HepG2 (cell line): ENCODE data around the gene BMP8B. TPM values are rescaled to one million over a fixed set of nuclear protein-coding genes. Genes with fewer than 3 reads are reported as not detected.

Experiments
- ATAC-seq: fragments of 200-7000 bp; cut with Tn5 transposase; 3 replicates; pipeline ENCODE4 v1.9.1; 2020; ENCODE audit warnings: mild to moderate bottlenecking, moderate library complexity
- BruUV-seq: library from RNA; stranded (reverse); fragments of 400-500 nt; replicated peaks from 2 replicates; lab custom pipeline; 2021; lab: Mats Ljungman, UMichigan
- CTCF ChIA-PET: fragments of 300-600 bp; formaldehyde crosslinking; extraction: SDS; loops from one replicate; lab custom pipeline; 2021; ENCODE audit warnings: low total read pairs, inconsistent platforms, low intra/inter-chr PET ratio; lab: Yijun Ruan, JAX
- POLR2A ChIA-PET: fragments of 350-600 bp; sonication (Branson Sonifier 250); formaldehyde crosslinking; loops from one replicate; lab custom pipeline; 2020; ENCODE audit warnings: antibody characterized with exemption, inconsistent platforms; lab: Yijun Ruan, JAX
- DNase-seq: peaks from one replicate; pipeline ENCODE4 v3.0.0-alpha.2; 2015; ENCODE audit warnings: low spot score
- FAIRE-seq: peaks from 3 replicates; lab custom pipeline; 2011; peaks lifted over from hg19 to GRCh38; lab: Jason Lieb, UNC
- H2AFZ ChIP-seq: one replicate; pipeline ENCODE4 v1.6.1; 2011; ENCODE audit warnings: low read length, inconsistent platforms
- H3K27ac ChIP-seq: fragments of 300-600 bp; 3 replicates; pipeline ENCODE4 v1.8.0; 2011; ENCODE audit warnings: mixed run types, mild to moderate bottlenecking, mixed read lengths, low read length, inconsistent platforms; ENCODE audit not compliant: insufficient read depth; ENCODE audit errors: extremely low read length
- H3K27me3 ChIP-seq, 2 experiments: fragments of 200-600 bp in 1 of 2; 2 replicates in 1 of 2; 3 replicates in 1 of 2; pipeline versions ENCODE4 v1.6.0 to v1.8.0; 2011; ENCODE audit warnings: low read length in 2 of 2, mild to moderate bottlenecking in 2 of 2, moderate library complexity in 2 of 2, inconsistent platforms in 1 of 2; ENCODE audit not compliant: insufficient read depth in 2 of 2, control insufficient read depth in 1 of 2
- H3K36me3 ChIP-seq, 2 experiments: fragments of 200-600 bp in 1 of 2; replicated peaks in 1 of 2; 2 replicates in 1 of 2; 3 replicates in 1 of 2; pipeline versions ENCODE4 v1.5.1 to v1.8.0; 2011; ENCODE audit warnings: low read length in 2 of 2, inconsistent platforms in 1 of 2; ENCODE audit not compliant: insufficient read depth in 2 of 2, control insufficient read depth in 1 of 2
- H3K4me1 ChIP-seq: 2 replicates; pipeline ENCODE4 v1.5.1; 2012; ENCODE audit warnings: low read length, inconsistent platforms; ENCODE audit not compliant: insufficient read depth
- H3K4me2 ChIP-seq: 2 replicates; pipeline ENCODE4 v1.6.0; 2011; ENCODE audit warnings: low read depth, low read length, inconsistent platforms
- H3K4me3 ChIP-seq, 3 experiments: fragments of 200-600 bp in 1 of 3; sonication (generic), shearing (Covaris generic) in 1 of 3; replicated peaks in 1 of 3; 2 replicates each; pipeline ENCODE4 v1.5.1; 2011 to 2016; ENCODE audit warnings: low read length in 3 of 3, inconsistent platforms in 2 of 3, low read depth in 2 of 3, mild to moderate bottlenecking in 2 of 3, control low read depth in 1 of 3, mixed read lengths in 1 of 3; ENCODE audit not compliant: insufficient read depth in 1 of 3
- H3K79me2 ChIP-seq: one replicate; pipeline ENCODE4 v1.6.1; 2011; ENCODE audit warnings: low read length, inconsistent platforms; ENCODE audit not compliant: insufficient read depth
- H3K9ac ChIP-seq: 2 replicates; pipeline ENCODE4 v1.6.0; 2011; ENCODE audit warnings: mild to moderate bottlenecking, low read depth, low read length, inconsistent platforms; ENCODE audit not compliant: insufficient read depth
- H3K9me3 ChIP-seq: 2 replicates; pipeline ENCODE4 v1.5.1; 2012; ENCODE audit warnings: mild to moderate bottlenecking, low read length
- H4K20me1 ChIP-seq: 2 replicates; pipeline ENCODE4 v1.6.0; 2011; ENCODE audit warnings: inconsistent platforms, mild to moderate bottlenecking, low read length, moderate library complexity; ENCODE audit not compliant: insufficient read depth
- FOXJ3 ChIP-seq: sonication (generic); formaldehyde crosslinking; IDR thresholded peaks from 2 replicates; pipeline ENCODE4 v1.4.0; 2020; ENCODE audit warnings: missing genetic modification reagents, mild to moderate bottlenecking, borderline replicate concordance
- IKZF4 ChIP-seq: sonication (generic); formaldehyde crosslinking; IDR thresholded peaks from 2 replicates; pipeline ENCODE4 v1.5.1; 2020; ENCODE audit warnings: borderline replicate concordance, mild to moderate bottlenecking, low read depth, missing genetic modification reagents; ENCODE audit errors: not compliant biosample characterization
- NFIC ChIP-seq: IDR thresholded peaks from 2 replicates; pipeline ENCODE4 v1.6.1; 2012; ENCODE audit warnings: mild to moderate bottlenecking, low read length, inconsistent platforms
- NR2C2 ChIP-seq: sonication (generic); formaldehyde crosslinking; IDR thresholded peaks from 2 replicates; pipeline ENCODE4 v1.4.0; 2020; ENCODE audit warnings: missing genetic modification reagents, mild to moderate bottlenecking, moderate library complexity, borderline replicate concordance
- TEF ChIP-seq: sonication (generic); formaldehyde crosslinking; IDR thresholded peaks from 2 replicates; pipeline ENCODE4 v1.5.0; 2020; ENCODE audit warnings: missing genetic modification reagents
- TOPORS ChIP-seq: sonication (generic); formaldehyde crosslinking; IDR thresholded peaks from 2 replicates; pipeline ENCODE4 v1.8.0; 2023; ENCODE audit warnings: mild to moderate bottlenecking, missing genetic modification reagents
- TRAFD1 ChIP-seq: sonication (generic); formaldehyde crosslinking; IDR thresholded peaks from 2 replicates; pipeline ENCODE4 v1.5.1; 2020; ENCODE audit warnings: missing genetic modification reagents, mild to moderate bottlenecking, borderline replicate concordance
- WGBS: methylation state at CpG from one replicate; pipeline ENCODE4 v1.1.6; 2017; ENCODE audit warnings: low lambda C conversion rate; 5-methylcytosine and 5-hydroxymethylcytosine counted together
- in situ Hi-C: cut with HindIII; loops from 2 replicates; pipeline ENCODE4 v1.10.0; 2017; ENCODE audit warnings: low pct_unique_long_range_greater_than_20kb; ENCODE audit not compliant: extremely low pct_ligation_motif_present
- intact Hi-C: fragments of 100-400 bp; cut with micrococcal nuclease; formaldehyde crosslinking; loops from one replicate; pipeline ENCODE4 v1.10.0; 2022; ENCODE audit not compliant: unreplicated experiment
- polyA plus RNA-seq, 8 experiments: library from polyadenylated mRNA; depleted of rRNA in 3 of 8; stranded (reverse) in 7 of 8; unstranded in 1 of 8; fragments of >200 nt; fragmentation: Illumina TruSeq in 4 of 8; extraction: Trizol in 4 of 8; gene quantifications; 2 replicates each; pipeline versions ENCODE4 v1.2.1 to v1.2.3, GENCODE V29; 2011 to 2016; ENCODE audit warnings: low read depth in 4 of 8, missing spikeins in 1 of 8, mixed read lengths in 1 of 8; ENCODE audit not compliant: insufficient read depth in 1 of 8
- total RNA-seq, 5 experiments: library from RNA; depleted of rRNA; stranded (reverse); fragments of >200 nt; fragmentation: Illumina TruSeq; extraction: Trizol; gene quantifications; 2 replicates each; pipeline ENCODE4 v1.2.3, GENCODE V29; 2016; ENCODE audit warnings: low read depth in 1 of 5

BMP8B gene
- total and polyA plus RNA-seq, 2 of the 13 experiments (the other 11 are each of a cell fraction or from before 2014, with no cell fraction given), result 0.29 to 0.41 TPM

GRCh38 chr1:39836595-39837110 is 48.0 kb upstream of the BMP8B start:
- WGBS, result 94% methylated on average over 3 of the region's 3 CpGs
- FAIRE-seq, result no peak
- H3K27me3 ChIP-seq, result no peaks in the 10 kb centered on the region
- POLR2A ChIA-PET, result interaction anchor here (1.2 kb wide), 1 partner anchor 62 kb away, joined by 4 read pairs; no protein-coding TSS in a partner anchor
- H2AFZ ChIP-seq, result no peak overlapping the region
- no peaks in the 10 kb centered on the region for H3K9me3 ChIP-seq
- H3K79me2 ChIP-seq, result no peaks in the 10 kb centered on the region
- DNase-seq, result no peak
- no peak for TF ChIP-seq FOXJ3 (CRISPR knock-in tag)
- no peak for TF ChIP-seq TRAFD1 (CRISPR knock-in tag)
- H3K4me3 ChIP-seq, result no peak overlapping the region
- H3K27ac ChIP-seq, result no peak overlapping the region
- ATAC-seq, result no peak
- in situ Hi-C loops, result no loop called here
- intact Hi-C loops, result no loop called here
- H3K4me1 ChIP-seq, result peaks cover 18% of the 10 kb centered on the region; the same call in 1 of the 2 replicates
- CTCF ChIA-PET, result no interaction called here
- no peak overlapping the region for H3K4me2 ChIP-seq
- no peaks in the 10 kb centered on the region for H4K20me1 ChIP-seq
- no TSS peak for BruUV-seq
- peaks cover 0 to 13% of the 10 kb centered on the region in 2 experiments; a peak in 4 of 5 replicates for H3K36me3 ChIP-seq
- H3K9ac ChIP-seq, result no peak overlapping the region

- no peaks in the 10 kb centered on the region for H3K79me2 ChIP-seq
- WGBS, result 77% methylated on average over 7 of the region's 7 CpGs
- in situ Hi-C loops, result no loop called here
- ChIA-PET POLR2A (interaction anchor here (1.2 kb wide), 1 partner anchor 63 kb away, joined by 4 read pairs; no protein-coding TSS in a partner anchor), CTCF (no interaction called here)
- intact Hi-C loops, result no loop called here
- H3K4me2 ChIP-seq, result no peak overlapping the region
- H3K9ac ChIP-seq, result no peak overlapping the region
- H3K36me3 ChIP-seq, result peaks cover 0 to 7% of the 10 kb centered on the region in 2 experiments; a peak in 3 of 5 replicates
- FAIRE-seq (no peak), DNase-seq (no peak), ATAC-seq (no peak)
- H3K27ac ChIP-seq, result no peak overlapping the region
- TF ChIP-seq NR2C2 (CRISPR knock-in tag) (no peak), TEF (CRISPR knock-in tag) (no peak), NFIC (no peak), IKZF4 (CRISPR knock-in tag) (no peak), TOPORS (CRISPR knock-in tag) (no peak)
- no peaks in the 10 kb centered on the region for H3K9me3 ChIP-seq
- H3K4me1 ChIP-seq, result peaks cover 18% of the 10 kb centered on the region; the same call in 1 of the 2 replicates
- BruUV-seq, result no TSS peak
- no peak overlapping the region for H3K4me3 ChIP-seq
- no peaks in the 10 kb centered on the region for H4K20me1 ChIP-seq
- no peaks in the 10 kb centered on the region for H3K27me3 ChIP-seq
- H2AFZ ChIP-seq, result no peak overlapping the region
Measured at GRCh38 chr1:39835935-39836594, 47.4 kb upstream of the BMP8B start.
